GM12878 (cell line): ENCODE results near the gene ANKRD42. TPM values are rescaled to one million over a fixed set of nuclear protein-coding genes. Genes with fewer than 3 reads are reported as not detected.

Experiments used
- ATAC-seq: fragments of 200-7000 bp; cut with Tn5 transposase; 3 replicates; pipeline ENCODE4 v1.9.1; 2020; ENCODE audit warnings: mild to moderate bottlenecking, moderate library complexity
- BruUV-seq: library from RNA; stranded (reverse); fragments of 400-500 nt; replicated peaks from 2 replicates; lab custom pipeline; 2021; lab: Mats Ljungman, UMichigan
- CTCF ChIA-PET: fragments of 300-600 bp; sonication (Branson Sonifier 250); formaldehyde crosslinking; extraction: SDS; loops from one replicate; lab custom pipeline; 2021; ENCODE audit warnings: inconsistent platforms; lab: Yijun Ruan, JAX
- POLR2A ChIA-PET: fragments of 350-600 bp; formaldehyde crosslinking; extraction: SDS; loops from one replicate; lab custom pipeline; 2021; ENCODE audit warnings: inconsistent platforms; lab: Charles Lee
- RAD21 ChIA-PET: fragments of 300-600 bp; sonication (Branson Sonifier 250); formaldehyde crosslinking; loops from one replicate; lab custom pipeline; 2023; ENCODE audit warnings: antibody characterized with exemption; ENCODE audit not compliant: unreplicated experiment; lab: Charles Lee
- SMC1A ChIA-PET: fragments of 300-600 bp; sonication (Branson Sonifier 250); formaldehyde crosslinking; loops from one replicate; lab custom pipeline; 2023; ENCODE audit not compliant: unreplicated experiment, uncharacterized antibody; lab: Charles Lee
- DNase-seq: peaks from one replicate; pipeline ENCODE4 v3.0.0-alpha.2; 2011; ENCODE audit warnings: low read depth, low spot score
- FAIRE-seq: peaks from 3 replicates; lab custom pipeline; 2011; peaks lifted over from hg19 to GRCh38; lab: Jason Lieb, UNC
- H2AFZ ChIP-seq: 2 replicates; pipeline ENCODE4 v1.6.0; 2011; ENCODE audit warnings: low read depth, low read length, control low read depth; ENCODE audit not compliant: control insufficient read depth
- H3K27ac ChIP-seq: 2 replicates; pipeline ENCODE4 v1.5.1; 2011; ENCODE audit warnings: control low read depth; ENCODE audit not compliant: control insufficient read depth, insufficient read depth
- H3K27me3 ChIP-seq, 2 experiments: replicated peaks in 1 of 2; 2 replicates each; pipeline versions ENCODE4 v1.6.0 to v1.6.1; 2011; ENCODE audit warnings: low read length in 1 of 2; ENCODE audit not compliant: control insufficient read depth in 2 of 2, insufficient read depth in 2 of 2
- H3K36me3 ChIP-seq, 2 experiments: 2 replicates each; pipeline ENCODE4 v1.5.1; 2011; ENCODE audit warnings: low read length in 1 of 2; ENCODE audit not compliant: control insufficient read depth in 2 of 2, insufficient read depth in 2 of 2
- H3K4me1 ChIP-seq: 2 replicates; pipeline ENCODE4 v1.6.1; 2011; ENCODE audit warnings: mild to moderate bottlenecking, low read length, moderate library complexity, mixed read lengths; ENCODE audit not compliant: control insufficient read depth, insufficient read depth
- H3K4me2 ChIP-seq: 2 replicates; pipeline ENCODE4 v1.6.0; 2011; ENCODE audit warnings: control low read depth; ENCODE audit not compliant: control insufficient read depth, insufficient read depth
- H3K4me3 ChIP-seq: fragments of 200-600 bp; sonication (generic); 2 replicates; pipeline ENCODE4 v1.5.1; 2016
- H3K79me2 ChIP-seq: 2 replicates; pipeline ENCODE4 v1.6.0; 2011; ENCODE audit warnings: low read length; ENCODE audit not compliant: control insufficient read depth, insufficient read depth
- H3K9ac ChIP-seq: 2 replicates; pipeline ENCODE4 v1.8.0; 2011; ENCODE audit warnings: low read length, control low read depth, mixed read lengths; ENCODE audit not compliant: control insufficient read depth, insufficient read depth
- H3K9me3 ChIP-seq: replicated peaks from 3 replicates; pipeline ENCODE4 v1.5.1; 2011; ENCODE audit warnings: mild to moderate bottlenecking, low read length; ENCODE audit not compliant: control insufficient read depth, insufficient read depth
- H4K20me1 ChIP-seq: 2 replicates; pipeline ENCODE4 v1.6.0; 2011; ENCODE audit not compliant: control insufficient read depth, insufficient read depth
- IKZF1 ChIP-seq: fragments of 450-650 bp; conservative IDR thresholded peaks from 2 replicates; pipeline ENCODE4 v1.6.1; 2017; ENCODE audit warnings: antibody characterized with exemption, mild to moderate bottlenecking
- NRF1 ChIP-seq: conservative IDR thresholded peaks from 2 replicates; pipeline ENCODE4 v1.6.1; 2011; ENCODE audit warnings: mild to moderate bottlenecking, low read depth, low read length, improper control_type of control experiment
- PML ChIP-seq: IDR thresholded peaks from 2 replicates; pipeline ENCODE4 v1.6.1; 2012; ENCODE audit warnings: low read length, inconsistent platforms
- SPI1 ChIP-seq: IDR thresholded peaks from 2 replicates; pipeline ENCODE4 v1.6.1; 2011; ENCODE audit warnings: low read depth, mild to moderate bottlenecking, low read length, moderate library complexity, borderline replicate concordance; ENCODE audit not compliant: insufficient read depth
- STAT3 ChIP-seq: IDR thresholded peaks from 2 replicates; pipeline ENCODE4 v1.6.1; 2011; ENCODE audit warnings: low read depth, low read length, improper control_type of control experiment
- SUPT20H ChIP-seq: IDR thresholded peaks from 2 replicates; pipeline ENCODE4 v1.6.1; 2011; ENCODE audit warnings: low read depth, mild to moderate bottlenecking, low read length, moderate library complexity, borderline replicate concordance; ENCODE audit not compliant: control insufficient read depth
- TAF1 ChIP-seq: IDR thresholded peaks from 2 replicates; pipeline ENCODE4 v1.6.1; 2011; ENCODE audit warnings: mild to moderate bottlenecking, low read depth, low read length, borderline replicate concordance
- ZBED1 ChIP-seq: IDR thresholded peaks from 2 replicates; pipeline ENCODE4 v1.6.1; 2016; ENCODE audit warnings: borderline replicate concordance
- ZNF274 ChIP-seq: IDR thresholded peaks from one replicate; pipeline ENCODE4 v1.8.0; 2011; ENCODE audit not compliant: insufficient read length, insufficient read depth
- WGBS: methylation state at CpG from one replicate; pipeline ENCODE4 v1.1.6; 2016; ENCODE audit warnings: low lambda C conversion rate; ENCODE audit not compliant: insufficient replicate concordance, insufficient coverage; ENCODE audit errors: missing lambda C conversion rate; 5-methylcytosine and 5-hydroxymethylcytosine counted together
- in situ Hi-C: fragments of 300-500 bp; cut with MboI; formaldehyde crosslinking; loops from 9 replicates; pipeline ENCODE4 v1.14.3; 2018; ENCODE audit warnings: mixed read lengths
- intact Hi-C: fragments of 100-400 bp; cut with micrococcal nuclease; formaldehyde crosslinking; loops from one replicate; pipeline ENCODE4 v1.14.2; 2022; ENCODE audit not compliant: unreplicated experiment
- polyA plus RNA-seq, 11 experiments: library from polyadenylated mRNA; depleted of rRNA in 4 of 11; unstranded in 6 of 11; stranded (reverse) in 5 of 11; fragments of >200 nt; fragmentation: Nextera tagmentation in 4 of 11; fragmentation: Illumina TruSeq in 1 of 11; extraction: Ambion mirVana in 4 of 11; extraction: Trizol in 1 of 11; gene quantifications; 1 replicate in 1 of 11; 2 replicates in 10 of 11; pipeline versions ENCODE4 v1.2.1 to v1.2.3, GENCODE V29; 2011 to 2016; ENCODE audit warnings: inconsistent platforms in 2 of 11, missing spikeins in 2 of 11, low read depth in 1 of 11
- total RNA-seq, 4 experiments: library from RNA; depleted of rRNA in 3 of 4; stranded (reverse); fragments of >200 nt in 3 of 4; fragmentation: Illumina TruSeq in 1 of 4; extraction: Trizol in 1 of 4; gene quantifications; 2 replicates each; pipeline versions ENCODE4 v1.2.1 to v1.2.3, GENCODE V29; 2013 to 2021

Gene ANKRD42
- total and polyA plus RNA-seq, 10 of the 15 experiments (the other 5 are each of a cell fraction or from before 2014, with no cell fraction given), result 0.68 to 3.2 (median 2.0) TPM

DNA sequence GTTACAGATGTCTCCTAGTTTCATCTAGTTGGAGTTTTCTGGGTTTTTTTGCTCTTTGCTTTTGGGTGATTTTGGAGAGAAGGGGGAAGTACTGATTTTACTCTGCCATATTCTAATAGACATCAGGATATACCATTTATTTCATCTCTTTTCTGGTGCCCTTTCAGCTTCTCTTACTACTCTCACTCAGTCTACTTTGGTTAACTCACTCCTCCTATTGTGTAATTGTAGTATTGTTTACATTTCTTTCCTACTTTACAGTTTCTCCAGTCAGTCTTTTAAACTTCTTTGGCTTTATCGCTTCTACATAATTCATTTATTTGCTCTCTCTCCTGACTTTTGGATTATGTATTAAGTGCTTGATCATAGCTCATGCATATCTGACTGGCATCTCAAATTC, 6.5 kb downstream of the ANKRD42 start:
- FAIRE-seq (no peak), DNase-seq (no peak), ATAC-seq (no peak)
- intact Hi-C loops (no loop called here), in situ Hi-C loops (no loop called here)
- POLR2A ChIA-PET, result interaction anchor here (0.5 to 0.6 kb wide), 2 partner anchors 14 to 65 kb away, joined by 4 to 5 read pairs; no protein-coding TSS in a partner anchor
- Histone ChIP-seq H3K4me3 (no peak overlapping the region), H2AFZ (no peak overlapping the region), H3K79me2 (no peaks in the 10 kb centered on the region), H3K9me3 (no peaks in the 10 kb centered on the region), H4K20me1 (no peaks in the 10 kb centered on the region), H3K36me3 (no peaks in the 10 kb centered on the region), H3K4me1 (no peaks in the 10 kb centered on the region), H3K9ac (no peak overlapping the region), H3K4me2 (no peak overlapping the region), H3K27ac (no peak overlapping the region), H3K27me3 (no peaks in the 10 kb centered on the region)
- BruUV-seq, result no TSS peak
- TF ChIP-seq PML, result no peak
- TF ChIP-seq SPI1, result no peak
- TF ChIP-seq ZBED1, result no peak
- no peak for TF ChIP-seq IKZF1
- no peak for TF ChIP-seq TAF1
- TF ChIP-seq STAT3, result no peak
- no peak for TF ChIP-seq ZNF274
- no peak for TF ChIP-seq NRF1
- no peak for TF ChIP-seq SUPT20H
- SMC1A ChIA-PET, result interaction anchor here (0.7 to 2.3 kb wide), 5 partner anchors 11 to 49 kb away, joined by 3 to 9 read pairs (median 3); no protein-coding TSS in a partner anchor
- CTCF ChIA-PET, result interaction anchor here (0.6 to 1.5 kb wide), 2 partner anchors 256 to 333 kb away, joined by 4 read pairs; no protein-coding TSS in a partner anchor
- RAD21 ChIA-PET, result interaction anchor here (1.0 kb wide), 1 partner anchor 18 kb away, joined by 3 read pairs; no protein-coding TSS in a partner anchor
- 92% methylated on average over 1 of the region's 1 CpG for WGBS
